Sigmoid colon (tissue), 7 donors: ENCODE measurements around the gene CNOT10. TPM values are rescaled to one million over a fixed set of nuclear protein-coding genes. Genes with fewer than 3 reads are reported as not detected.
A peak's percentile ranks its signal among the peaks of the same experiment; 100 is the strongest.
"Not testable (repeated sequence)": the region's sequence is repeated elsewhere in the genome, so short reads cannot be mapped to it uniquely, and the experiment has no call there.

Experiments used
- DNase-seq: peaks from one replicate; pipeline ENCODE4 v3.0.0-alpha.2; 2019
- H3K27ac ChIP-seq, 4 donors: fragments of 200-600 bp; sonication (generic); one replicate each; pipeline ENCODE4 v1.5.1; 2016 to 2019; ENCODE audit warnings: mild to moderate bottlenecking in 1 of 4
- H3K27me3 ChIP-seq, 3 donors: fragments of 200-600 bp; sonication (generic); one replicate each; pipeline ENCODE4 v1.5.1; 2019; ENCODE audit warnings: mild to moderate bottlenecking in 1 of 3
- H3K36me3 ChIP-seq, 4 donors: fragments of 200-600 bp; sonication (generic); one replicate each; pipeline ENCODE4 v1.5.1; 2016 to 2019
- H3K4me1 ChIP-seq, 4 donors: fragments of 200-600 bp; sonication (generic); one replicate each; pipeline ENCODE4 v1.5.1; 2017 to 2019
- H3K4me3 ChIP-seq, 4 donors: fragments of 200-600 bp; sonication (generic); one replicate each; pipeline ENCODE4 v1.5.1; 2017 to 2019; ENCODE audit warnings: mild to moderate bottlenecking in 2 of 4, moderate library complexity in 1 of 4
- H3K9me3 ChIP-seq, 4 donors: fragments of 200-600 bp in 3 of 4; sonication (generic) in 3 of 4; one replicate each; pipeline versions ENCODE4 v1.5.1 to v1.6.1; 2013 to 2019
- CTCF ChIP-seq, 4 experiments: fragments of 450-650 bp in 3 of 4; fragments of 200-600 bp in 1 of 4; IDR thresholded peaks; one replicate each; pipeline ENCODE4 v1.5.1; 2016 to 2019; ENCODE audit warnings: antibody characterized with exemption in 4 of 4, mild to moderate bottlenecking in 3 of 4, moderate library complexity in 2 of 4
- EP300 ChIP-seq, 4 donors: sonication (generic); formaldehyde crosslinking; IDR thresholded peaks; one replicate each; pipeline ENCODE4 v1.6.1; 2017; ENCODE audit warnings: antibody characterized with exemption in 4 of 4
- POLR2A ChIP-seq, 2 donors: fragments of 450-650 bp; IDR thresholded peaks; one replicate each; pipeline ENCODE4 v1.6.1; 2016; ENCODE audit warnings: antibody characterized with exemption in 2 of 2, mild to moderate bottlenecking in 2 of 2, moderate library complexity in 2 of 2
- POLR2AphosphoS5 ChIP-seq, 4 donors: sonication (generic); formaldehyde crosslinking; IDR thresholded peaks; one replicate each; pipeline ENCODE4 v1.6.1; 2017; ENCODE audit warnings: antibody characterized with exemption in 4 of 4
- WGBS, 2 donors: extraction: QIAGEN DNeasy Blood & Tissue Kit; methylation state at CpG; one replicate each; pipeline ENCODE4 v1.1.7; 2013; 5-methylcytosine and 5-hydroxymethylcytosine counted together
- intact Hi-C: fragments of 100-400 bp; cut with DNase I; formaldehyde crosslinking; loops from one replicate; pipeline ENCODE4 v1.15.1; 2023
- polyA plus RNA-seq, 3 donors: library from polyadenylated mRNA; stranded (reverse); fragments of 200-250 nt; gene quantifications; one replicate each; pipeline ENCODE4 v1.2.3, GENCODE V29; 2013
- total RNA-seq, 4 donors: library from RNA; depleted of rRNA; stranded (reverse); fragments of >200 nt; gene quantifications; one replicate each; pipeline ENCODE4 v1.1.0, GENCODE V29; 2016
- donor health status: healthy with polysubstance abuse.
- donor health status: Bipolar disorder and iron deficiency.
- donor health status: healthy.

CNOT10 gene
- total and polyA plus RNA-seq, 7 donors = 7.2 to 33.5 (median 18.6) TPM

- peaks cover 0 to 70% (median 14%) of the 10 kb centered on the region in 4 donors for H3K36me3 ChIP-seq
- H3K27me3 ChIP-seq = no peaks in the 10 kb centered on the region
- TF ChIP-seq POLR2AphosphoS5 (IDR thresholded peaks at IDR 0.05) (no peak), CTCF (IDR thresholded peaks at IDR 0.05) (no peak)
- DNase-seq = no peak
- no peak overlapping the region for H3K27ac ChIP-seq
- no peaks in the 10 kb centered on the region for H3K9me3 ChIP-seq
- H3K4me3 ChIP-seq = no peak overlapping the region
- intact Hi-C loops = no loop called here
- WGBS, 2 donors = 87 to 93% methylated on average over 5 of the region's 5 CpGs
- no peaks in the 10 kb centered on the region for H3K4me1 ChIP-seq
Observed at GRCh38 chr3:32719335-32719734, 34.3 kb downstream of the CNOT10 start.

GRCh38 chr3:32719931-32720330 is 34.9 kb downstream of the CNOT10 start:
- DNase-seq = no peak
- H3K36me3 ChIP-seq = peaks cover 0 to 68% (median 16%) of the 10 kb centered on the region in 4 donors

GRCh38 chr3:32725721-32726120 is 40.7 kb downstream of the CNOT10 start:
- Histone ChIP-seq H3K4me1 (no peaks in the 10 kb centered on the region), H3K4me3 (no peak overlapping the region), H3K27me3 (no peaks in the 10 kb centered on the region), H3K27ac (no peak overlapping the region), H3K9me3 (no peaks in the 10 kb centered on the region), H3K36me3 (peaks cover 5 to 64% (median 24%) of the 10 kb centered on the region in 4 donors)
- TF ChIP-seq CTCF (IDR thresholded peaks at IDR 0.05) (no peak), EP300 (IDR thresholded peaks at IDR 0.05) (no peak), POLR2A (IDR thresholded peaks at IDR 0.05) (no peak), POLR2AphosphoS5 (IDR thresholded peaks at IDR 0.05) (no peak)
- intact Hi-C loops = no loop called here
- no peak for DNase-seq

More at GRCh38 chr3:32719931-32720330, 34.9 kb downstream of the CNOT10 start:
- WGBS, 2 donors = 97% methylated on average over 5 of the region's 5 CpGs
- no peak for TF ChIP-seq POLR2AphosphoS5 (IDR thresholded peaks at IDR 0.05)
- TF ChIP-seq CTCF (IDR thresholded peaks at IDR 0.05) = no peak
- Histone ChIP-seq H3K4me1 (no peaks in the 10 kb centered on the region), H3K4me3 (no peak overlapping the region), H3K9me3 (no peaks in the 10 kb centered on the region), H3K27me3 (no peaks in the 10 kb centered on the region), H3K27ac (no peak overlapping the region)
- intact Hi-C loops = no loop called here

GRCh38 chr3:32733631-32734229 is 48.7 kb downstream of the CNOT10 start:
- TF ChIP-seq CTCF (IDR thresholded peaks at IDR 0.05) = peak in 3 of 4 experiments; percentile 27 to 46 (median 37)
- TF ChIP-seq EP300 (IDR thresholded peaks at IDR 0.05) = no peak
- Histone ChIP-seq H3K36me3 (peaks cover 0 to 59% (median 7%) of the 10 kb centered on the region in 4 donors), H3K9me3 (no peaks in the 10 kb centered on the region), H3K27ac (no peak overlapping the region), H3K27me3 (no peaks in the 10 kb centered on the region), H3K4me3 (no peak overlapping the region), H3K4me1 (no peaks in the 10 kb centered on the region)
- no peak for DNase-seq
- intact Hi-C loops = loop anchor here (10.0 kb wide), 1 partner anchor 201 kb away; no protein-coding TSS in a partner anchor

- H3K36me3 ChIP-seq = peaks cover 0 to 61% (median 5%) of the 10 kb centered on the region in 4 donors
- no peaks in the 10 kb centered on the region for H3K27me3 ChIP-seq
- no peaks in the 10 kb centered on the region for H3K4me1 ChIP-seq
- no peaks in the 10 kb centered on the region for H3K9me3 ChIP-seq
- H3K27ac ChIP-seq = no peak overlapping the region
- no peak overlapping the region for H3K4me3 ChIP-seq
- no peak for DNase-seq
- intact Hi-C loops = loop anchor here (10.0 kb wide), 1 partner anchor 200 kb away; no protein-coding TSS in a partner anchor
- no peak for TF ChIP-seq EP300 (IDR thresholded peaks at IDR 0.05)
- no peak for TF ChIP-seq POLR2AphosphoS5 (IDR thresholded peaks at IDR 0.05)
- no peak for TF ChIP-seq CTCF (IDR thresholded peaks at IDR 0.05)
- TF ChIP-seq POLR2A (IDR thresholded peaks at IDR 0.05) = no peak
- 98 to 99% methylated on average over 3 of the region's 3 CpGs for WGBS, 2 donors
Observed at GRCh38 chr3:32734756-32735155, 49.8 kb downstream of the CNOT10 start.

- H3K36me3 ChIP-seq = peaks cover 0 to 35% (median 7%) of the 10 kb centered on the region in 4 donors
- DNase-seq = not testable (repeated sequence)
- 38 to 80% methylated on average over 6 of the region's 6 CpGs for WGBS, 2 donors
Observed at GRCh38 chr3:32743470-32743869, 58.5 kb downstream of the CNOT10 start.

More at GRCh38 chr3:32743470-32743869, 58.5 kb downstream of the CNOT10 start:
- H3K4me1 ChIP-seq, H3K9me3 ChIP-seq, H3K27me3 ChIP-seq, H3K4me3 ChIP-seq, H3K27ac ChIP-seq, intact Hi-C loops: not testable (repeated sequence)
